Measurements from ENCODE around the gene KCNT1. TPM values are rescaled to one million over a fixed set of nuclear protein-coding genes. Genes with fewer than 3 reads are reported as not detected.

KCNT1 gene
- polyA plus RNA-seq, 4 donors, result 0.08 to 0.24 (median 0.22) TPM

GRCh38 chr9:135792268-135793128 is 90.5 kb downstream of the KCNT1 start:
- DNase-seq (ENCODE audit: low read depth in 4 of 4, low spot score in 3 of 4), result no peak

DNA sequence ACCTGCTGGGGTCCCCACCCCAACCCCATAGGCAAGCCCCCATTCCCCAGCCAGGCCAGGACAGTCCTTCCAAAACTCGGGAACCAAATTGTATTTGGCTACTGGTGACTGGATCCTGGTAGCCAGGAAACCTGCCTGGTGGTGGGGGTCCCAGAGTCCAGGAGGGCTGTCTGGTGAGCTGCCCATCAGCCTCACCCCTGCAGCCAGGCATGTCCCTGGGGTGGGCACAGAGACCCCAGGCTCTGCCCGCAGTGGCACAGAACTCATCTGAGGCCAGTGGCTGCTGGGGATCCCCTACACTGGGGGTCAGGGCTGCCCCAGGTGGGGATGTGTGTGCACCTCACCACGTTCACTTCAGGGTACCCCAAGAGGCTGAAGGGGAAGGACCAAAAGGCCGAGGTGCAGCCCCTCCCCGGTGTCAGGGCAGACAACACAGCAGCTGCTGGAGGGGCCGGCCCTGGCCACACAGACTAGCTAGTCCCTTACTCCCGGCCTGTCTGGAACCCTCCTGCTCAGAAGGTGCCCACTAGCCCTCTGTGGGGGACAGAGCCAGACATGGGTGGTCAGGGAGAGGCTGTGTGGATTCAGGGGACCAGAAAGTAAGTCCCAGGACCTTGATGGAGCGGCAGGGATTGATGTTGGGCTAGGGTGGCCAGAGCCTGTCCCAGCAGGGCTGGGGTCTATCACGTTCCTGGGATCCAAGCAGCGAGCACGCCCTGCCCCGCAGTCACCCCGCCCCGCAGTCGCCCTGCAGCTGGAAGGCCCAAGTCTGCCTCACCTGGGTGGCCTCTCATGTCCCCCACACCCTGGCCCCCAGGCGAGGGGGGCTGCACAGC is 91.5 kb downstream of the KCNT1 start:
- no peak for DNase-seq (ENCODE audit: low read depth in 4 of 4, low spot score in 3 of 4)

DNA sequence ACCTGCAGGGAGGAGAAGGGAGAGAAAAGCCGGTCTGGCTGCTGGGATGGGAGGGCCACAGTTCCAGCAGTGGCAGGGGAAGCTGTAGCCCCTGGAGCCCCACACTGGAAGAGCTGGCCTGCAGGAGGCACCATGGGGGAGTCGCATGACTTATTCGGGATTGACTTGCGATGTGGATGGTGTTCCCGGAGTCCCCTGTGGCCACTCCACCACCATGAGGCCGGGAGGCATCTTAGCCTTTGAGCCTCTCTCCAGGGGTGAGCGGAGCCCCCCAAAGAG is 92.0 kb downstream of the KCNT1 start:
- no peak for DNase-seq (ENCODE audit: low read depth in 4 of 4, low spot score in 3 of 4)

- DNase-seq (ENCODE audit: low read depth in 4 of 4, low spot score in 3 of 4), result no peak
Measured at GRCh38 chr9:135794361-135794885, 92.4 kb downstream of the KCNT1 start.

GRCh38 chr9:135795391-135795790 is 93.4 kb downstream of the KCNT1 start:
- no peak for DNase-seq (ENCODE audit: low read depth in 4 of 4, low spot score in 3 of 4)

- no peak for DNase-seq (ENCODE audit: low read depth in 4 of 4, low spot score in 3 of 4)
Measured at GRCh38 chr9:135796784-135797485, 95.0 kb downstream of the KCNT1 start.

DNA sequence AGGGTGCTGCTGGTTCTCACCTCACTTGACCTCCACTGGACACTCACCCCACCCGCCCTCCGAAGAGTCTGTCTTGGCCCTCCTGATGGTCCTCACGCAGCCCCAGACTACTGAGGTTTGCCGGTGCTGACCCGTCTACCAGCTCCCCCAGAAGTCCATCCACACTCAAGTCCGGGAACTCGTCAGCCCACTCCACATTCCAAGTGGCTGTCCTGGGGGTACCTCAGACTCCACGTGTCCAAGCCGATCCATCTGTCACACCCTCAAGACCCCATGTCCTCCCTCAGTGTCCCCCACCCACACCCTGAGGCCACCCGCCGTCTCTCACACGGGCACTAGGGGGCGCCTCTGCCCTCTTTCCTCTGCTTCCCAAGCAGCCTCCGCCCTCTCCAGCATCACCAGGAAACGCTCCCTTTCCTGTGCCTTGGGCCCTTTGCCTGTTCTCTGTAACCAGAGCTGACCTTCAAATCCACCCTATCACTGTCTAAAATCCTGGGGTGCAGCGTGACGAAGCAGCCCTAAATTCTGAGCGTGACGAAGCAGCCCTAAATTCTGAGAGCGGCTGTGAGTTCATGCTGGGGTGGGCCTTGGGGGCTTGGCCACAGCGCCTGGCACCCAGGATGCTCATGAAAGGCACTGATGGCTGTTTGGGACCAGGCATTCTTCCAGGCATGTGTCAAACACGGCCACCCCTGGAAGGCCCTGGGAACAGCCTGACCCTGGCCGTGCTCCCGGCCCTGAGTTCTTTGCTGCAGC is 95.7 kb downstream of the KCNT1 start:
- DNase-seq (ENCODE audit: low read depth in 4 of 4, low spot score in 3 of 4), result no peak

DNA sequence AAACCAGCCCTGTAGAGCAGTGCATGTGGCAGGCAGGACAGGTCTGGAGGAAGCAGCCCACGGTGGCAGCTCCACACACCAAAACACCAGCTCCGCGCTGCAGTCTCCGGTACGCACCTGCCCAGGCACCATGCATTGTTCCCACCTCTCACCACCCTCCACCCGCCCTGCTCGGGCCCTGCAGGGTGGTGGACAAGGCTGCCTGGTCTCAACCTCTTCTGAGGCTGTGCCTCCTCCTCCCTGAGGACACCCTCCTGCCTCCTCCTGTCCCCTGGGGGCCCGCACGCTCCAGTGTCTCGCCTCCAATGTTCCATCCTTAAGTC is 96.2 kb downstream of the KCNT1 start:
- DNase-seq (ENCODE audit: low read depth in 4 of 4, low spot score in 3 of 4), result no peak

DNA sequence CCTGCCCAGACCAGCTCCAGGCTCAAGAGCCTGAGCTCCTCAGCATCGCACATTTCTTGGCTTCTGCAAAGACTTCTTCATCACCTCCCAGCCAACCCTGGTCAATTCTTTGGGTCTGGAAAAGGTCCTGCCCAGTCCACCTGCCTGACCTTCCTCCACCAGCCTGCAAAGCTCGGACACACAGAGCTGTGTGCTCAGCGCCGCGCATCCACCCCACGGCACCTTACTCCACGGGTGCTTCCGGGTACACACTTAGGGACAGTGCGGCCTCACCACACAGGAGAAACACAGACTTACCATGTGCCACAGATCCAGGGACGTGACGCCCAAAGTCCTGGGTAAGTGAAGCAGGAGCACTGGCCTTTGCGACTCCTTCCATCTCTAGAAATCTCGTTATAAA is 97.3 kb downstream of the KCNT1 start:
- no peak for DNase-seq (ENCODE audit: low read depth in 4 of 4, low spot score in 3 of 4)

DNA sequence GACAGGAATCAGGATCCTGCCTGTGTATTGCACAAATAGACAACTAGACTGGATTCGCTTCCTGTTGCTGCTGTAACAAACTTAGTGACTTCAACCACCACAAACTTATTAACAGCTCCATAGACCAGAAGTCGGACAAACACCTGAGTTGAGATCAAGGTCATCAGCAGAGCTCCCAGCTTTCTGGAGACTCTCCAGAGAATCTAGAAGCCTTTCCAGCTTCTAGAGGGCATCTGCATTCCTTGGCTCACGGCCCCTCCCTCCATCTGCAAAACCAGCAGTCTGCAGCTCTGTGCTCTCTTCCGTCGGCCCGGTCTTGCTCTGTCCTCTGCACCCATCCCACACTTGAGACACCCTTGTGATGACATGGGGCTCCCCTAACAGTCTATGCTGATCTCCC is 99.1 kb downstream of the KCNT1 start:
- no peak for DNase-seq (ENCODE audit: low read depth in 4 of 4, low spot score in 3 of 4)

DNA sequence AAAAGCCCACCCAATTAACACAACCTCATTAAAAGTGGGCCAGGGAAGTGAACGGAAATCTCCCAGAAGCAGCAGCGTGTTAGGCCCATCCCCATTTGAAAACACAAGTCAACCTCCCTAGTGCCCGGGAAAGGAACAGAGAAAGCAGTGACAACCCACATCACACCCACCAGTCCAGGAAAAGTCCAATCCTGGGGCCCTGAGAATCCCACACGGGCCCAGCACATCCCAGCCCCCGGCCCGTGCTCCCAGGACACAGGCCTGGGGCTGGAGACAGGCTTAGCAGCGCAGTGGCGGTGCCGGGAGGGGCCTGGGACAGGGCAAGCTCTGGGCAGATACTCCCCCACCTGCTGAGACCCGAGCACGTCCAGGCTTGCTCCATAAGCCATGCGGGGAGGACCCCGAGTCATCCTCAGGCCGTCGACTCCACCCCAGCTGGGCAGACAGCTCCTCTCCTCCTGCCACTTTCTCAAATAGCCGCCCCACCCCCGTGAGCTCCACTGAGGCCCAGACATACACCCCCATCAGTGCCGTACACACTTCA is 101.0 kb downstream of the KCNT1 start:
- DNase-seq (ENCODE audit: low read depth in 4 of 4, low spot score in 3 of 4), result no peak

- DNase-seq (ENCODE audit: low read depth in 4 of 4, low spot score in 3 of 4), result no peak
Measured at GRCh38 chr9:135803441-135803840, 101.5 kb downstream of the KCNT1 start.

DNA sequence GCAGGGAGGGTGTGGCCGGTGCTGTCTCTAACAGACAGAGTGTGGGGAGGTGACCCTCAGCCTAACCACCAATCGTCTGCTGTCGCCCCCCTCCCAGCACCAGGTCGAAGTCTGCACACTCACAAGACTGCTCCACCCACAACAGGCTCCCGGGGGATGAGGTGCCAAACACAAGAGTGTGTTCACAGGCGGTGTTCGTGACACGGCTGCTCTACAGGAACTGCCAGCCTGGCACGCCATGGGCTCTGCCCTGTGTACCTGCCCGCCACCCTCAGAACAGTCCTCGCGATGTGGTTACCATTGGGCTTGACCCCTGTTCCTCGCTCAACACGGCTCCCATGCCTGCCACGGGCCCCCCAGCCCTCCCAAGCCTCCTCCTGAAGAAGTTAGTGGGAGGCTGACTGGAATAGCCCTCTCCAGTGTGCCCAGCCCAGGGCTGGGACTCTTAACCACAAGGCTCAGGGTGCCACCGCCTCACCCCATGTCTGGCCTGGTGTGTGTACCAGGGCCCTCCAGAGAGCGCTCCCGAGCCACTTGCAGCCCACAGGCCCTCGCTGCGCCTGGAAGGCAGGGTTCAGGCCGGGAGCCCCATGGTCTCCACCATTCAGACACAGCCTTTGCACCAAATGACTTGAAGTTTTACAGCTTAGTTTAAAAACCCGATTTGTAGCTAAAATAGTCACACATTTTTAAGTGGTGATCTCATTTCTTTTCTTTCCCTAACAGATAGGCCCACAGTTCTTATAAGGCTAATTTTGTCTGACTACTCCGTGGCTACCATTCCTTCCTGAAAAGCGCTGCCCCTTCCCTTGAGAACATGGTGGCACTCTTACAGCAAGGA is 102.8 kb downstream of the KCNT1 start:
- DNase-seq (ENCODE audit: low read depth in 4 of 4, low spot score in 3 of 4), result no peak

DNA sequence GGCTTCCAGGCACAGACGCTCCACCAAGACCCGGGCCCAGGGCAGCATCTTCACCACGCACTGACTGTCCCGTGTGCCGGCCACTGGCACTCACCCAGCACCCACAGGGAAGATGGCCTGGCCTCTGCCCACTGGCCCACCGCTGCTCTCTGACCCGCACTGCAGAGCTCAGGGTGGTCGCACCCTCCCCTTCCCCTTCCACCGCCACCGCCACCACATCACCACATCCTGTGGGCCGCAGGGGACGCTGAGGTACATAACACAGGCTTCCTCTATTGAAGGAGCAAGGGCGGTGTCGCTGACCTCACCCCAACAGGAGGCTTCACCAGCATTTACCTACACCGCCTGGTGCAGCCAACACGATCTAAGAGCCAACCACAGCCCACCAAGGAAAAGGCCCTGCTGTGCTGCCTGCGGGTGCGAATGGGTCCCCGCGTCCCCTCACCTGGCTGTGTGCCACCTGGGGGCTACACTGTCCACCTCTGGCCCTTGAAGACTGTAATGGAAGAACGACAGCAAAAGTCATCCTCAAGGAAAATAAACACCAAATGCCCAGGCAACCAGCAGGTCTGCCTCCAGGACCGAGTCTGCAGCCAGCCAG is 103.5 kb downstream of the KCNT1 start:
- DNase-seq (ENCODE audit: low read depth in 4 of 4, low spot score in 3 of 4), result no peak

- DNase-seq (ENCODE audit: low read depth in 4 of 4, low spot score in 3 of 4), result no peak
Measured at GRCh38 chr9:135809166-135809565, 107.2 kb downstream of the KCNT1 start.

DNA sequence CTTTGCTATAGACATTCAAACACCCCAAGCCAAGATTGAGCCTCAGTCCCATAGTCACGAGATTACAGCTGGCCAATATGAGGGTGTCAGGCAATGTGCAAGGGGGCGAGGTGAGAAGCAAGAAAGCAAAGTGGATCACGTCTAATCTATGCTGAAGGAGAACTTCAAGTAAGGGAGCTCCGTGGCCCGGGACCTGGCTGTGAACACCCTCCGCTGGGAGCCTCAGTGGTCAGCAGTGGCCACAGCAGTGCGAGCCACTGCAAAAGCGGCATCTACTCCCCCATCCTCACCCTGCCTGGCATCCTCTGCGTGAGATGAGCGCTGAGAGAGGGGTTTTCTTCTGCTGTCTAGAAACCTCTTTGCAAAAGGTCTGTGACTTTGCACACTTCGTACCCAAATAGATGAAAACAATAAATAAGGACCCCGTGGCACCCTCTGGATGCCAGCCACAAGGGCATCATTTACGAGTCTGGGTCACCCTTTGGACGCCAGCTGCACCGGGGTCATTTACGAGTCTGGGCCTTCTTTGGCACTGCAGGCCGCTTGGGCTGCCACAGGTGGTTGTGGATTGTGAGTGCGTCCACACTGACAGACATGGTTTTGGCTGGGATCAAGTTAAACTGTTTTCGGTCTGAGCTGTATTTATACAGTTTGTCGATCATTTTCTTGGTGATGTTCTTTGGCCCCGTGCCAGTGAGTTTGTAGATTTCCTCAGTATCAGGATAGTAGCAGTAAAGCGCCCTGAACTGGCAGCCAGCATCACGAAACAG is 109.0 kb downstream of the KCNT1 start:
- no peak for DNase-seq (ENCODE audit: low read depth in 4 of 4, low spot score in 3 of 4)

DNA sequence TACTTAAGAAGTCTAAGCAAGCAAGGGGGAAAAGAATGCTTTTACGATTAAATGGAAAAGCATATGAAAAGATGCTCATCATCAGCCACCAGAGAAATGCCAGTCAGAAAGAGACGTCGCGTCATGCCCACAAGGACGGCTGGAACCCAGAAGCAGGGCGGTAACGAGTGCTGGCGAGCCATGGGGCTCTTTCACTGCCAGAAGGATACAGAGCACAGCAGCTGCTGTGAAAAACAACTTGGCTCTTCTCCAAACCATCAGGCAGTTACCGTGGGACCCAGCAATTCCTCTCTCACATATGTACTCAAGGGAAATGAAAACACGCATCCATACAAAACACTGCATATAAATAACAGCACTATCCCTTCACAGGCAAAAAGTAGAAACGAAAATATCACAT is 109.8 kb downstream of the KCNT1 start:
- DNase-seq (ENCODE audit: low read depth in 4 of 4, low spot score in 3 of 4), result no peak

GRCh38 chr9:135812961-135813360 is 111.0 kb downstream of the KCNT1 start:
- no peak for DNase-seq (ENCODE audit: low read depth in 4 of 4, low spot score in 3 of 4)
